ENCODE results near the gene ATN1.

DNA sequence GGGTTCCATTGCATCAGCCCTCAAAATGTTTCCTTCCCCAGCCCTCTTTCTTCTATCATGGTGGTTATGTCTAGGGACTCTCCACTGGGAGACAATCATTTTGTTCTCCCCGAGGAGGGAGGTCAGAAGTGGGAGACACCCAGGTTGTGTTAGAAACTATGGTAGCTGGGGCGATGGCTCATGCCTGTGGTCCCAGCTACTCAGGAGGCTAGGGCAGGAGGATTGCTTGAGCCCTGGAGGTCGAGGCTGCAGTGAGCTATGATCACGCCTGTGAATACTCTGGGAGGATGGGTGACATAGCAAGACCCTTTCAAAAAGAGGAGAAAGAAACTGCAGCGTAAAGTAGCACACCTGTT, 36.1 kb upstream of the ATN1 start:
- TF ChIP-seq, protein P1, sequence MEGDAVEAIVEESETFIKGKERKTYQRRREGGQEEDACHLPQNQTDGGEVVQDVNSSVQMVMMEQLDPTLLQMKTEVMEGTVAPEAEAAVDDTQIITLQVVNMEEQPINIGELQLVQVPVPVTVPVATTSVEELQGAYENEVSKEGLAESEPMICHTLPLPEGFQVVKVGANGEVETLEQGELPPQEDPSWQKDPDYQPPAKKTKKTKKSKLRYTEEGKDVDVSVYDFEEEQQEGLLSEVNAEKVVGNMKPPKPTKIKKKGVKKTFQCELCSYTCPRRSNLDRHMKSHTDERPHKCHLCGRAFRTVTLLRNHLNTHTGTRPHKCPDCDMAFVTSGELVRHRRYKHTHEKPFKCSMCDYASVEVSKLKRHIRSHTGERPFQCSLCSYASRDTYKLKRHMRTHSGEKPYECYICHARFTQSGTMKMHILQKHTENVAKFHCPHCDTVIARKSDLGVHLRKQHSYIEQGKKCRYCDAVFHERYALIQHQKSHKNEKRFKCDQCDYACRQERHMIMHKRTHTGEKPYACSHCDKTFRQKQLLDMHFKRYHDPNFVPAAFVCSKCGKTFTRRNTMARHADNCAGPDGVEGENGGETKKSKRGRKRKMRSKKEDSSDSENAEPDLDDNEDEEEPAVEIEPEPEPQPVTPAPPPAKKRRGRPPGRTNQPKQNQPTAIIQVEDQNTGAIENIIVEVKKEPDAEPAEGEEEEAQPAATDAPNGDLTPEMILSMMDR (IDR thresholded peaks at IDR 0.05) = no peak
- TF ChIP-seq POLR2A (IDR thresholded peaks at IDR 0.05) = no peak
